DMS79 (cell line): ENCODE measurements around the gene FBXL15.

Experiments used
- DNase-seq: peaks from one replicate; lab custom pipeline; 2025; lab: John Stamatoyannopoulos, UW

The FBXL15 gene

GRCh38 chr10:102398172-102399020 lies 22.2 kb upstream of the FBXL15 start:
- no peak for DNase-seq

GRCh38 chr10:102399217-102400021 lies 21.2 kb upstream of the FBXL15 start:
- DNase-seq = peak; percentile 30

GRCh38 chr10:102400076-102400475 lies 20.6 kb upstream of the FBXL15 start:
- peak; percentile 23 for DNase-seq

- no peak for DNase-seq
These were observed 19.9 kb upstream of the FBXL15 start for GRCh38 chr10:102400598-102401341.

- no peak for DNase-seq
These were observed 19.3 kb upstream of the FBXL15 start for GRCh38 chr10:102401342-102401654.

- DNase-seq = no peak
These were observed 18.7 kb upstream of the FBXL15 start for GRCh38 chr10:102401735-102402511.

GRCh38 chr10:102402512-102402896 lies 18.1 kb upstream of the FBXL15 start:
- no peak for DNase-seq

- no peak for DNase-seq
These were observed 17.5 kb upstream of the FBXL15 start for GRCh38 chr10:102403115-102403514.

GRCh38 chr10:102404361-102405107 lies 16.1 kb upstream of the FBXL15 start:
- DNase-seq = no peak

GRCh38 chr10:102405108-102405571 lies 15.5 kb upstream of the FBXL15 start:
- DNase-seq = no peak

GRCh38 chr10:102405632-102406031 lies 15.0 kb upstream of the FBXL15 start:
- no peak for DNase-seq

GRCh38 chr10:102406815-102407214 lies 13.8 kb upstream of the FBXL15 start:
- no peak for DNase-seq

GRCh38 chr10:102407425-102408130 lies 13.1 kb upstream of the FBXL15 start:
- DNase-seq = no peak

GRCh38 chr10:102408131-102408727 lies 12.4 kb upstream of the FBXL15 start:
- DNase-seq = no peak

GRCh38 chr10:102408728-102409603 lies 11.7 kb upstream of the FBXL15 start:
- DNase-seq = no peak

- no peak for DNase-seq
These were observed 10.8 kb upstream of the FBXL15 start for GRCh38 chr10:102409604-102410428.

GRCh38 chr10:102410429-102411073 lies 10.1 kb upstream of the FBXL15 start:
- no peak for DNase-seq
